Measurements from ENCODE around the gene TMEM266. TPM values are rescaled to one million over a fixed set of nuclear protein-coding genes. Genes with fewer than 3 reads are reported as not detected.

The TMEM266 gene
- total RNA-seq, 1 donor from 2014 or later: not detected

DNA sequence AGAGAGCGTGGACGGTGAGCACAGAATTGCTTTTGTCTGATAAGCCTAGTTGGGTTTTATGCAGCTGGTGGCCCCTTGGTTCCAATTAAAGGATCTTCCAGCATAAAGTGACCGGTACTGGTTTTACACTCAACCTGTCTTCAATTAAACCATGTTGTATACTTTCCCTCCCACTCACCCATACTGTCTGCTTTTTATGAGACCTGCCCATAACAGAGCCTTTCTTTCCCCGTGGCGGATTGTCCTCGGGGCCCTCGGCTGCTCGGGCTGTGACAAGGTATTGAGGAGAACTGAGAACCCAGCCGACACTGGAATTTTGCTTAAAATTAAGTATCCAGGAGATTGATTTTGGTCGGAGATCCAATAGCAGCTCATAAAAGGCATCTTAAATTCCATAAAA, 98.4 kb downstream of the TMEM266 start:
- no peak overlapping the region for H3K9ac ChIP-seq (ENCODE audit: low read depth in 1 of 3, low read length in 3 of 3)
- H3K36me3 ChIP-seq (ENCODE audit: control insufficient read depth in 3 of 3, insufficient read depth in 3 of 3, low read length in 3 of 3): no peaks in the 10 kb centered on the region
- H3K9me3 ChIP-seq (ENCODE audit: control insufficient read depth in 3 of 3, low read length in 3 of 3): no peaks in the 10 kb centered on the region
- no peak overlapping the region for H3K4me3 ChIP-seq (ENCODE audit: low read length in 3 of 3)
- no peak overlapping the region for H3K27ac ChIP-seq (ENCODE audit: low read depth, low read length)
- peaks cover 29 to 38% (median 36%) of the 10 kb centered on the region in 3 donors for H3K4me1 ChIP-seq (ENCODE audit: control insufficient read depth in 3 of 3, insufficient read depth in 3 of 3, low read length in 3 of 3)
- H3K27me3 ChIP-seq (ENCODE audit: control insufficient read depth in 3 of 3, insufficient read depth in 3 of 3, low read length in 3 of 3): no peaks in the 10 kb centered on the region

DNA sequence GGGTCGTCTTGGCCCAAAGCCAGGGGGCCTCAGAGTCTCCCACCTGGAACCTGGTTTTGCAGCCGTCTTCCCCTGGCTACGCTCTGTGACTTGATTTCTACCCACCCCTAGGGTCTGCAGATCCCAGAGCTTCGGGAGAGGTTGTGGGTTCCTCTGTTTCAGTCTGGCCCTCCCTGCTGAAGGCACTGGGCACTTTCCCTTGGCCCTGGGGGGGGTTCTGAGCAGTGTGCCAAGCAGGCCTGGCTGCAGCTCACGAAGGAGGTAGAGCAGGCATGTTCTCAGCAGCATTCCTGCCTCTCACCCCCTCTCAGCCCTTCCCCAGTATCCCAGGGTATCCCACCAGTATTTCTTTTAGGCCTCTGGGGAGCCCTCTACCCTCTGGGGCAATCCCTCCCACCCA, 99.0 kb downstream of the TMEM266 start:
- no peak overlapping the region for H3K27ac ChIP-seq (ENCODE audit: low read depth, low read length)
- no peaks in the 10 kb centered on the region for H3K27me3 ChIP-seq (ENCODE audit: control insufficient read depth in 3 of 3, insufficient read depth in 3 of 3, low read length in 3 of 3)
- no peak overlapping the region for H3K4me3 ChIP-seq (ENCODE audit: low read length in 3 of 3)
- H3K36me3 ChIP-seq (ENCODE audit: control insufficient read depth in 3 of 3, insufficient read depth in 3 of 3, low read length in 3 of 3): no peaks in the 10 kb centered on the region
- H3K4me1 ChIP-seq (ENCODE audit: control insufficient read depth in 3 of 3, insufficient read depth in 3 of 3, low read length in 3 of 3): peaks cover 29 to 38% (median 36%) of the 10 kb centered on the region in 3 donors
- H3K9me3 ChIP-seq (ENCODE audit: control insufficient read depth in 3 of 3, low read length in 3 of 3): no peaks in the 10 kb centered on the region
- no peak overlapping the region for H3K9ac ChIP-seq (ENCODE audit: low read depth in 1 of 3, low read length in 3 of 3)

- H3K27ac ChIP-seq (ENCODE audit: low read depth, low read length): no peak overlapping the region
- H3K36me3 ChIP-seq (ENCODE audit: control insufficient read depth in 3 of 3, insufficient read depth in 3 of 3, low read length in 3 of 3): no peaks in the 10 kb centered on the region
- H3K9ac ChIP-seq (ENCODE audit: low read depth in 1 of 3, low read length in 3 of 3): no peak overlapping the region
- no peak overlapping the region for H3K4me3 ChIP-seq (ENCODE audit: low read length in 3 of 3)
- H3K9me3 ChIP-seq (ENCODE audit: control insufficient read depth in 3 of 3, low read length in 3 of 3): no peaks in the 10 kb centered on the region
- peaks cover 28 to 40% (median 36%) of the 10 kb centered on the region in 3 donors for H3K4me1 ChIP-seq (ENCODE audit: control insufficient read depth in 3 of 3, insufficient read depth in 3 of 3, low read length in 3 of 3)
- H3K27me3 ChIP-seq (ENCODE audit: control insufficient read depth in 3 of 3, insufficient read depth in 3 of 3, low read length in 3 of 3): no peaks in the 10 kb centered on the region
Observed at GRCh38 chr15:76159282-76159681, 99.5 kb downstream of the TMEM266 start.

DNA sequence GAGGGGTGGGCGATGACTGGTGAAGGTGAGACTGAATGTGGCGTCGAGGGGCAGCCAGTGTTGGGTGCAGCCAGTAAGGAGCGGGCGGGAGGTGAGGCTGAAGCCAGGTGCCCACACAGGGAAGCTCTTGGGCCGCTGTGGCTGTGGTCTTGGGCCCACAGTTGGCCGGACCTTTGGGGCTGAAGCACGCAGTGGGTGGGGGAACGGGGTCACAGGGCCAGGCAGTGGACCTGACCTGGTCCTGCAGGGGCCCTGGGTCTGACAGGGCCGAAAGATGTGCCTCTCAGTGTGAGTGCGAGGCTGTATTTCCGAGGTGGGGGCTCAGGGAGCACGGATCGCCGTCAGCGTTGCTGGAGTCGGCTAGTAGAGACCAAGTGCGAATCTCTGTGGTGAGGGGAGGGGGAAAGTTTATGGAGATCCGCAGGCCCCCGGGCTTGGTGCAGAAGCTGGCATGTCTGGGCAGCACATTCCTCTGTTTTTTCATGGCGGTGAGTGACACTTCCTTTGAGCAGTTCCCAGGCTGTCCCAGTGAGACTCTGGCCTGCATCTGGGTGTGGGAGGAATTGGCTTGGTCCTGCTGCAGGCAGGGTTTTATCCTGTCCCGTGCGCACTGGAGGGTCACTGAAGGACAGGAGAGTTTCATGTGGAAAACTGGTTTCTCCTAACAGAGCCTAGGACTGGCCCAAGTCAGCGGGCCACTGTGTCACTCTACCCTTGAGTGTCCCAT, 100.8 kb downstream of the TMEM266 start:
- Histone ChIP-seq H3K9ac (ENCODE audit: low read depth in 1 of 3, low read length in 3 of 3) (peak overlapping the region in 1 of 3 donors; percentile 25), H3K36me3 (ENCODE audit: control insufficient read depth in 3 of 3, insufficient read depth in 3 of 3, low read length in 3 of 3) (no peaks in the 10 kb centered on the region), H3K4me1 (ENCODE audit: control insufficient read depth in 3 of 3, insufficient read depth in 3 of 3, low read length in 3 of 3) (peaks cover 28 to 48% (median 36%) of the 10 kb centered on the region in 3 donors), H3K9me3 (ENCODE audit: control insufficient read depth in 3 of 3, low read length in 3 of 3) (no peaks in the 10 kb centered on the region), H3K27me3 (ENCODE audit: control insufficient read depth in 3 of 3, insufficient read depth in 3 of 3, low read length in 3 of 3) (no peaks in the 10 kb centered on the region), H3K27ac (ENCODE audit: low read depth, low read length) (no peak overlapping the region), H3K4me3 (ENCODE audit: low read length in 3 of 3) (no peak overlapping the region)

GRCh38 chr15:76161153-76162035, 101.6 kb downstream of the TMEM266 start:
- Histone ChIP-seq H3K36me3 (ENCODE audit: control insufficient read depth in 3 of 3, insufficient read depth in 3 of 3, low read length in 3 of 3) (no peaks in the 10 kb centered on the region), H3K27ac (ENCODE audit: low read depth, low read length) (no peak overlapping the region), H3K27me3 (ENCODE audit: control insufficient read depth in 3 of 3, insufficient read depth in 3 of 3, low read length in 3 of 3) (no peaks in the 10 kb centered on the region), H3K4me1 (ENCODE audit: control insufficient read depth in 3 of 3, insufficient read depth in 3 of 3, low read length in 3 of 3) (peaks cover 28 to 48% (median 36%) of the 10 kb centered on the region in 3 donors), H3K9ac (ENCODE audit: low read depth in 1 of 3, low read length in 3 of 3) (peak overlapping the region in 2 of 3 donors; percentile 6 to 40), H3K4me3 (ENCODE audit: low read length in 3 of 3) (no peak overlapping the region), H3K9me3 (ENCODE audit: control insufficient read depth in 3 of 3, low read length in 3 of 3) (no peaks in the 10 kb centered on the region)

DNA sequence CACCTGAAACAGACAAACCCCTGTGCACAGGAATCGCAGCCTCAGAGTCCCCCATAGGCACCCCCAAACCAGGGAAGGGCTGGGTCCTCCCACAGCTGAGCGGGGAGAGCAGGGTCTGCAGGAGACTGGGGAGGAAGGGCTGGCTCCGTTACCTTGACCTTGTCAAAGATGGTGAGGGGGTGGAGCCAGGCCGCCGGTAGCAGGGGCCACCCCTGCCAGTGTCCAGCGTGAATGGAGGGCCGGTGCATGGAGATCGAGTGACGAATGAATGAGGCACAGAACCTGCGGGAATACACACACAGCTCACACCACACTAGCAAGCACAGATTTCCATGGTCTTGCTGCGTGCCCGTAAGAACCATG, 102.2 kb downstream of the TMEM266 start:
- Histone ChIP-seq H3K9me3 (ENCODE audit: control insufficient read depth in 3 of 3, low read length in 3 of 3) (no peaks in the 10 kb centered on the region), H3K27me3 (ENCODE audit: control insufficient read depth in 3 of 3, insufficient read depth in 3 of 3, low read length in 3 of 3) (no peaks in the 10 kb centered on the region), H3K36me3 (ENCODE audit: control insufficient read depth in 3 of 3, insufficient read depth in 3 of 3, low read length in 3 of 3) (no peaks in the 10 kb centered on the region), H3K27ac (ENCODE audit: low read depth, low read length) (no peak overlapping the region), H3K4me1 (ENCODE audit: control insufficient read depth in 3 of 3, insufficient read depth in 3 of 3, low read length in 3 of 3) (peaks cover 28 to 48% (median 36%) of the 10 kb centered on the region in 3 donors), H3K9ac (ENCODE audit: low read depth in 1 of 3, low read length in 3 of 3) (peak overlapping the region in 1 of 3 donors; percentile 40), H3K4me3 (ENCODE audit: low read length in 3 of 3) (no peak overlapping the region)

GRCh38 chr15:76162784-76163456, 103.1 kb downstream of the TMEM266 start:
- Histone ChIP-seq H3K36me3 (ENCODE audit: control insufficient read depth in 3 of 3, insufficient read depth in 3 of 3, low read length in 3 of 3) (no peaks in the 10 kb centered on the region), H3K4me3 (ENCODE audit: low read length in 3 of 3) (no peak overlapping the region), H3K9me3 (ENCODE audit: control insufficient read depth in 3 of 3, low read length in 3 of 3) (no peaks in the 10 kb centered on the region), H3K27me3 (ENCODE audit: control insufficient read depth in 3 of 3, insufficient read depth in 3 of 3, low read length in 3 of 3) (no peaks in the 10 kb centered on the region), H3K27ac (ENCODE audit: low read depth, low read length) (peak overlapping the region; percentile 77), H3K4me1 (ENCODE audit: control insufficient read depth in 3 of 3, insufficient read depth in 3 of 3, low read length in 3 of 3) (peaks cover 28 to 48% (median 36%) of the 10 kb centered on the region in 3 donors), H3K9ac (ENCODE audit: low read depth in 1 of 3, low read length in 3 of 3) (peak overlapping the region; percentile 32 to 76 (median 57))

DNA sequence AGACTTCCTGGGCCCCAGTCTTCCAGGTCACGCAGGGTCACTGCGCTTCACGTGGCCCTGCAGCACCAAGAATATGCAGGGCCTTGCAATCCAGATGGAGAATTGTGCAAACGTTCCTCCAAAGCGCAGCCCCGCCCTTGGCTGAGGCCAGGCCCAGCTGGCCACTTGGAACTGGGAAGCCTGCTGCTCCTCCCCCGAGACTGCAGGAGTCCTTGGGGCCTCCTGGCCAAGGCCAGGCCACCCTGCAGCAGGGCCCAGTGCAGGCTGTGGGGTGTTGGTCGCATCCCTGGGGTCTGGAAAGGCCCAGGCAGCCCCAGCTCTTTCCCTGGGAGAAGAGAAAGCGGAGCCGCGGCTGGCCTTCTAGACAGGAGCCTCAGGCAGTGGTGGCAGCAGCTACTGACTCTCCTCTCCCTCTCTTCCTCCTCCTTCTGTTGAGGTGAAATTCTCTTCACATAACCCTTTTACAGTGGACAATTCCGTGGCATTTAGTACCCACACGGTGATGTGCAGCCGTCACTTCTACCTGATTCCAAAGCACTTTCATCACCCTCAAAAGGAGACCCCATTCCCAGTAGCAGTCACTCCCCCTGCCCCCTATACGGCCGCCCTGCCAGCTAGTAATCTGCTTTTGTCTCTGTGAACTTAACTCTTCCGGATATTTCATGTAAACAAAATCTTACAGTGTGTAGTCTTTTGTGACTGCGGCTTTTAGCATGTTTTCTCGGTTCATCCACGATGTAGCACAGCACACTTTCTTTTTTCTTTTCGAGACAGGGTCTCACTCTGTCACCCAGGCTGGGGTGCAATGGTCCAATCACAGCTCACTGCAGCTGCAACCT, 103.9 kb downstream of the TMEM266 start:
- Histone ChIP-seq H3K36me3 (ENCODE audit: control insufficient read depth in 3 of 3, insufficient read depth in 3 of 3, low read length in 3 of 3) (no peaks in the 10 kb centered on the region), H3K9ac (ENCODE audit: low read depth in 1 of 3, low read length in 3 of 3) (peak overlapping the region; percentile 14 to 76 (median 57)), H3K4me1 (ENCODE audit: control insufficient read depth in 3 of 3, insufficient read depth in 3 of 3, low read length in 3 of 3) (peaks cover 28 to 48% (median 36%) of the 10 kb centered on the region in 3 donors), H3K9me3 (ENCODE audit: control insufficient read depth in 3 of 3, low read length in 3 of 3) (no peaks in the 10 kb centered on the region), H3K4me3 (ENCODE audit: low read length in 3 of 3) (peak overlapping the region in 2 of 3 donors; percentile 22 to 36), H3K27ac (ENCODE audit: low read depth, low read length) (peak overlapping the region; percentile 77), H3K27me3 (ENCODE audit: control insufficient read depth in 3 of 3, insufficient read depth in 3 of 3, low read length in 3 of 3) (no peaks in the 10 kb centered on the region)

DNA sequence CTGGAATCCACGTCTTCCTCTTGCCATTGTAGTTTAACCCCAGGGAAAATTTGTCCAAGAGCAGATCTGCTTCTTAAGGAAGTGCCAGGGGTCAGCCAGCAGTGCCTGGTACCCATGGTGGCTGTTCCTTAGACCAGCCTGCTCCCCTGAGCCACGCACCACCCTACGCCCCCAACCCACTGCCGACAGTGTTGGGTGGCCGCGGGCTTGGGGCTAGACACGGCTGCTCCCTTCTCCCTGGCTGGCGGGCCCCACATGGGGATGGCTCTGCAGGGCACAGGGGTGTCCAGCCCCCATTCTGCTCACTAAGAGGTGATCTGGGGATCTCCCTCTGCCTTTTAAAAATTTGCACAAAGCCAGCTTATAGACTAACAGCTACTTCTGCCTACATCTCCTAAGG, 104.8 kb downstream of the TMEM266 start:
- Histone ChIP-seq H3K27me3 (ENCODE audit: control insufficient read depth in 3 of 3, insufficient read depth in 3 of 3, low read length in 3 of 3) (no peaks in the 10 kb centered on the region), H3K36me3 (ENCODE audit: control insufficient read depth in 3 of 3, insufficient read depth in 3 of 3, low read length in 3 of 3) (no peaks in the 10 kb centered on the region), H3K9me3 (ENCODE audit: control insufficient read depth in 3 of 3, low read length in 3 of 3) (no peaks in the 10 kb centered on the region), H3K9ac (ENCODE audit: low read depth in 1 of 3, low read length in 3 of 3) (peak overlapping the region in 1 of 3 donors; percentile 76), H3K4me3 (ENCODE audit: low read length in 3 of 3) (no peak overlapping the region), H3K4me1 (ENCODE audit: control insufficient read depth in 3 of 3, insufficient read depth in 3 of 3, low read length in 3 of 3) (peaks cover 28 to 52% (median 36%) of the 10 kb centered on the region in 3 donors), H3K27ac (ENCODE audit: low read depth, low read length) (no peak overlapping the region)

Data from skeletal muscle tissue (tissue), 4 donors.